ENCODE data around the gene PCGF1.

PCGF1 gene

DNA sequence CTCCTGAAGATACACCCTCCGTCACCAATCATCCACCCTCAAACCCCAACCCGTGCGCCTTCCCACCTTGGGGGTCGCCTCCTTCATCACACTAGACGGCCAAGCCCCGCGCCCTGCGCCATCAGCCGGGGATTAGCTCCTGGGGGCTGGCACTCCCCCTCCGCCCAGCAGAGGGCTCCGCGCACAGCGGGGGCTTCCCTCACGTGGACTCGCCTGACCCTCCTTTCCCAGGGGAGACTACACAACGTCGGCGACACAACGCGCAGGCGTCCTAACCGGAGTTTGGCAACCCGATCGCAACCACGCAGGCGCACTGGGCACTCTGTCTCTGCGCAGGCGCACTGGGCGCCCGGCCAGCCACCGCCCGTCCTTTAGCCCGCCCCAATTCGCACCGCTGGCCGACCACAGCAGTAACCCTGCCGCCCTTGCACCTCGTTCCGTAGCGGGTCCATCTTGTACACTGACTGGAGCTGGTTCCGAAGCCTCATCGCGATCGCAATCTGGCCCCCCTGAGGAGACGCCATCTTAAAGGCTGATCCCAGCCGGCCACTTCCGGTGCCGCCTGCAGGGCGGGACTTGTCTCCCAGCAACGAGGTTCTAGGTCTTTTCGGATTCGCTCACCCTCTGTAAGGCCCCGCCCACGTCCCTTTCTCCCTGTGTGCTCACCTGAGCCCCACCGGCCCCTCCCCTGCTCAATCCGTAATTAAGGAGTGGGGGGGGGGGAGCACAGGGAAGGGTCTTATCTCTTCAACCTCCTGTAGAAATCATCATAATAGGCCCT is at the start of gene PCGF1:
Gene PCGF1 (minus strand): TSS at position 551 of the 781 bp plus-strand sequence. CDS start 27 bp downstream, at position 524.
- DNase-seq: peak; percentile 98

DNA sequence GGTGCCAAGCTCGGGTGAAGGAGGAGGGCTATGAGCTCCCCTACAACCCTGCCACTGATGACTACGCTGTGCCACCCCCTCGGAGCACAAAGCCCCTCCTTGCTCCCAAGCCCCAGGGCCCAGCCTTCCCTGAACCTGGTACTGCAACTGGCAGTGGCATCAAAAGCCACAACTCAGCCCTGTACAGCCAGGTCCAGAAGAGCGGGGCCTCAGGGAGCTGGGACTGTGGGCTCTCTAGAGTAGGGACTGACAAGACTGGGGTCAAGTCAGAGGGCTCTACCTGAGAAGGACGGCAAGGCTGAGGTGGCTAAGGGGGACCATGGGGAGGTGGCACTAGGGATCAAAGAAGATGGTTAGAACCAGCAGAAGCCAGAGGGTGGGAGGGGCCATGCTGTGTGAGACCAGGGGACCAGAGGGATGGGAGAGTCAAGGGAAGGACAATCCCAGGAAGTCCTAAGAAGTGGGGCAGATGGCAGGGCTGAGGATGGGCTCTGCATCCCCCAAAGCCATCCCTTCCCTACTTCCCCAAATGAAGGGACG is 49.4 kb upstream of the PCGF1 start:
- no peak for DNase-seq

DNA sequence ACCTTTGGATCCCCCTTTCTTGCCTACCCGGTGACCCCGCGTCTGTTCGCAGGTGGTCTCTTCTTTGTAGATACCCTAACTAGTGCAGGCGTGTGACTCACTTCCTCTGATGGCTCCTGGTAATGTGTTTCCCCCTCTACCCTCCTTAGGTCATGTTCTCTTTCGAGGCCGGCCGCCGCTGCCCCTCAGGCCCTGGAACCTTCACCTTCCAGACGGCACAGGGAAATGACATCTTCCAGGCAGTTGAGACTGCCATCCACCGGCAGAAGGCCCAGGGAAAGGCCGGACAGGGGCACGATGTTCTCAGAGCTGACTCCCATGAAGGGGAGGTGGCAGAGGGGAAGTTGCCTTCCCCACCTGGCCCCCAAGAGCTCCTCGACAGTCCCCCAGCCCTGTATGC is 48.7 kb upstream of the PCGF1 start:
- no peak for DNase-seq

DNA sequence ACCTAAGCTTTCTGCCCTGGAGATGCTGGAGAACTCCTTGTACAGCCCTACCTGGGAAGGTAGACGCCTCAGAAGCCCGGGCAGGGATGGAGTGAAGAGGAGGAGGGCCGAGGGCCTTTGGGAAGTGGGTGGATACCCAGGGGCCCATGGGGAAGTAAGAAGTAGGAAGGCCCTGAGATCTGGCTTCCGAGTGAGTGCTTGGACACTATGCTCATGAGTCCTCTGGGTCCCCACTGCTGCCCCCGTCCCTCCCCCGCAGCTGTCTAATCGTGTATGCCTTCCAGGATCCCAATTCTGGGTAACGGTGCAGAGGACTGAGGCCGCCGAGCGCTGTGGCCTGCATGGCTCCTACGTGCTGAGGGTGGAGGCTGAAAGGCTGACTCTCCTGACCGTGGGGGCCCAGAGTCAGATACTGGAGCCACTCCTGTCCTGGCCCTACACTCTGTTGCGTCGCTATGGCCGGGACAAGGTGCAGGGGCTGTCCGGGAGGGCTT is 48.2 kb upstream of the PCGF1 start:
- no peak for DNase-seq

DNA sequence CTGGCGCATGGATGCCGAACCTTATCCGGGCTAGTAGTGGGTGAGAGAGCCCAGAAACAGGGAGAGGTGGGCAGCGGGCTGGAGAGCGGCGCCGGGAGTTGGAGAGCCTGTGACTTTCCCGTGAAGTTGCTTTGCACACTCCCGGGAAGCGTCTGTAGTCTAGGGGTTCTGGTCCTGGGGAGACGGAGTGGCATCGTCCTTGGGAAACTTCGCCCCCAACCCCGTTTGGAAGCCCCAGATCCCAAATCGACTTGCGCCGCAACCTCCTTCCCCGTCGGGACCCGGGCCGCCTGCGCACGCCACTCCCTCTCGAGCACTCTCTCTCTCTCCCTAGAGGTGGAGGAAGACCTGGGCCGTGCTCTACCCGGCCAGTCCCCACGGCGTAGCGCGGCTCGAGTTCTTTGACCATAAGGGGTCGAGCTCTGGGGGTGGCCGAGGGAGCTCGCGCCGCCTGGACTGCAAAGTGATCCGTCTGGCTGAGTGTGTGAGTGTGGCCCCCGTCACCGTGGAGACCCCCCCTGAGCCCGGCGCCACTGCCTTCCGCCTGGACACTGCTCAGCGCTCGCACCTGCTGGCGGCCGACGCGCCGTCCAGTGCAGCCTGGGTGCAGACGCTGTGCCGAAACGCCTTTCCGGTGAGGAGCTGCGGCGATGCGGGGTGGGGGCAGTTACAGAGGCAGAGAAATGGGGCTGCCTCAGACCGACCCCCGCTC is 47.5 kb upstream of the PCGF1 start:
- peak; percentile 22 for DNase-seq

DNA sequence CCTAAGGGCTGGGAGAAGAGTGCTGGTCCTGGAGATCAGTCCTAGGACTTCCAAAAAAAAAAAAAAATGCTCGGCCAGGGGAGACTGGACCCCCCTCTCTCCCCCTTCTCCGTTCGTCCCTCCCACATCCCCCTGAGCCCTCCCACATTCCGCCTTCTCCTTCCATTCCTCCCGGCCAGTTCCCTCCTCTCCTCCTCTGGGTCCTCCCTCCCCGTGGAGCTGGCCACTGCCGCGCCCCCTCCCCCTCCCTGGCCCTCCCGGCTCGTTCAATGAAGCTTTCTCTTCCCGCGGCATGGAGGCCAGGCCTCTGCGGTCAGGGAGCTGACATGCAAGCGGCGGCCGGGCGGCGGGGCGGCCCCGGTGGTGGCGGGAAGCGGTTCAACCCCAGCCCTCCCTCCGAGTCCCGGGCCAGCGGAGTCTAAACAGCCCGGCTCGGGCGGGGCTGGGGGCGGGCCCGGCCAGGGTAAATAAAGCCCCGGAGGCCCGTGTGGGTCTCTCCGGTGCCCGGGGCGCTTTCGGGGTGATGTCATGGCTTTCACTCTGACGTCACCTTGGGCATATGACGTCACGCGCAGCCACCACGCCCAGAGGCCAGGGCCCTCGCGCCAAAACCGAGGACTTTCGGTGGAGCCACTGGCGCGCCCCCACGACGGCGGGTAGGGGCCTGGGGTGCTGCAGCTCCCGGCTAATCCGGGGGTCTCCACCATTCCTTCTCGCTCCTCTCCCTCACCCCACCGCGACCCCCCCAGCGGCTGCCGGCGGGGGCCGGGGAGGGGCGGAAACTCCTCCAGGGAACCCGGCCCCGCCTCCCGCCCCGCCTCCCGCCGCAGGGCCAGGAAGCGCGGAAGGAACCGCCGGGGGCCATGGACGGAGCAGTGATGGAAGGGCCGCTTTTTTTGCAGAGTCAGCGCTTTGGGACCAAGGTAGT is 46.7 kb upstream of the PCGF1 start, which contains the start of the genes DOK1 and LOXL3:
Gene DOK1 (plus strand): TSS at position 829 of the 928 bp plus-strand sequence. CDS start 35 bp downstream, at position 864.
Gene LOXL3 (minus strand): TSS at position 51 of the 928 bp plus-strand sequence. CDS start 1,308 bp downstream, outside the sequence.
- DNase-seq: peak; percentile 75

DNA sequence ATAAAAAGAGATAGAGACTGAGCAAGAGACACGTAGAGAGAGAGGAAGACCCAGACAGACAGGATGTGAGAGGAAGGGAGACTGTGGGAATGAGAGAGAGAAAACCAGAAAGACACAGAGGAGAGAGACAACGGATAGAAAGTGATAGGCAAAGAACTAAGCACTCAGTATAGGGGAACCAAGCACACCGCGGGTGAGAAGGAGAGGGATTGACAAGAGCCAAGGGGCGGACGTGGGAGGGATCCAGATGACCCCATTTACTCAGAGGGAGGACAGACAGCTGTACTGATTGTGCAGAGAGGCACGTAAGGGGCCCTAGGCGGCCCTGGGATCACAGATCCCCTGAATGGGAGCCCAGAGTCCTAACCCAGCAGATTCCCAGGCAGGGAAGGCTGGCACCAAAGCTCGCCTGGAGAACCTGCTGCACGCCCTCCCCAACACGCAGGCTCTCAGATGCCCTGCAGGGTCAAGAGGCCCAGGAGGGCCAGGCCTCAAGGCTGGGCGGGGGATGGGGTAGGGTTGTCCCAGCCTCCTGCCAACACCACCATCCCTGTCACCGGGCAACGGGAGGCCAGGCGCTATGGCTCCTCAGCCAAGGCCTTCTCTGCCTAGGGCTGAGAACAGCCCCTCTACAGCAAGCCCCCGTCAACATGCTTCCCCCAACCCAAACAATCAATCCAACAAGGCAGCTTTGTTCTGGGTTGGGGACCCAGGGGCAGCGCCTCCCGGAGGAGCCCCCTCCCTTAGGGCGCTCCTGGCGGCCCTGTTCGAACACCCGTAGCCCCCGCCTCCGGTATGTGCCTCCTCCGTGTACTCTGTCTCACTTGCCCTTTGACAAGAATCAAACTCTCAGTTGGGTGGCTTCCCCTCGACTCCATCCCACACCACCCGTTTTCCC is 45.7 kb upstream of the PCGF1 start:
- DNase-seq: no peak

DNA sequence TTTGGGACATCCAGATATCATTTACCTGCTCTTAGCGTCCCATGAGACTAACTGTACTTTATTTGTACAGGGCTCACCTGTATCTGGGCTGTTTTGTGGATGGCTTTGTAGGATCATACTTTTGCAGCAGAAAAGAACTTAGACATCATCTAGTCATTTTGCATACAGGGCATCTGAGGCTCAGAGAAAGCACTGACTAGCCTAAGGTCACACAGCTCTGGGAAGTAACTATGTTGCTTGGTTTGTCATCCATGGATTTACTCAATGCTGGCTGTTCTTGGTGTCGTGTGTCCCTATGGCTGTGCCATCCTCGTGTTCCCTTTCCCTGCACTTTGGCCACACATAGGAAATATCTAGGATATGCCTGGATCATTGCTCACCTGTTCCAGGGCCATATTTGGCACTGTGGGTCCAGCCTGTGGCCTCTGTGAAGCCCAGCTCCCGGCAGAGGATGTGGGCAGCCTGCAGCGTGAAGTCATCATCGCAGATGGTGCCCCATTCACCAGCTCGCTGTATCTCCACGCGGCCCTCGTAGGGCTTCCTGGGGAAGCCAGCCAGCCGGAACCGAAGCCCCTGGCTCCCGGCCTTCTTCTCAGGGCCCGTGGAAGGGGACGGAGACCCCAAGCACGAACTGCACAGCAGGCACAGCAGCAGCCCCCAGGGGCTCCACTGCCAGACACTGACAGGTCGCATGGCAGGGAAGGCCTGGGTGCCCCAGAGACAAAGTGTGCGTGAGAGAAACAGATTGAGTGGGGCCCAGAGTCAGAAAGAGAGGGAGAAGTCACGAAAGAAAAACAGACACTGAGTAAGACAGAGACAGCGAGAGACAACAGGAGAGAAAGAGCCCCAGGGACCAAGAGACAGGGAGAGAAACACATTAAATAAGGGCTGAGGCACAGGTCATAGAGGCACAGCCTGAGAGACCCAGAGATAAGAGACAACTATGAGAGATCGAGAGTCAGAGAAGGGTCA is 44.7 kb upstream of the PCGF1 start:
- DNase-seq: no peak

DNA sequence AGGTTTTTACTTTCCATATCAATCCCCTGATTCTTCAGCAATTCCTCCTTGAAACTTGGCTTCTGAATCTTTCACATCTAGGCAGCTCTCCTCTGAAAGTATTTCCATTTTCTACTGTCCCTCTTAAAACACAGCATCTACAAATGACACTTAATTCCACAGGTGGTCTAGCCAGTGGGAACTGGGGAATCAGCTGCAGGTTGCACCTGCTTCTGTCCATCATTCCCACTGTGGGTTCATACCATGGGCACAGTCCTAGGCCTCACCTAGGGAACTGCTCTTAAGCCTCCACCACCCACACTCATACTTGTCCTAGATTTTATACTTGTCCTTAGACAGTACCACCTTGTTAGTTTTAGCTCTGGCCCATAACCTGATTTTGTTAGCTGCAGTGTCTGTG is 44.0 kb upstream of the PCGF1 start:
- DNase-seq: no peak

DNA sequence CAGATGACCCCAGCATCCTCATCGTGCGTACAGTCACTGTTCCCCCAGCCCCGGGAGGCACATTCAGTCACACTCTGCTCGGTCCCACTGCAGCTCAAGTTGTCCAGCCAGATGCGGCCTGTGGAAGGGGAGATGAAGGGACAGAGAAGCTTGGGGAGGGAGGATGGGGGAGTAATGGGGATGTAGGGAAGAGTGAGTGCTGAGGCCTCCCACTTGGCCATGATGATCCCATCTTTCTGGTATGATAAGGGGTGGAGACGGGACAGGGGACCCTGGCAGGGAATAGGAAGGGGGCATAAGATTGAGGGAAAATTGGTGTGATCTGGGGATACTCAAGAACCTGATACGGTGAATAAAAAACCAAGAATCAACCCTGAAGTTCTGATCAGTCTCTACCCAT is 42.7 kb upstream of the PCGF1 start:
- DNase-seq: no peak

DNA sequence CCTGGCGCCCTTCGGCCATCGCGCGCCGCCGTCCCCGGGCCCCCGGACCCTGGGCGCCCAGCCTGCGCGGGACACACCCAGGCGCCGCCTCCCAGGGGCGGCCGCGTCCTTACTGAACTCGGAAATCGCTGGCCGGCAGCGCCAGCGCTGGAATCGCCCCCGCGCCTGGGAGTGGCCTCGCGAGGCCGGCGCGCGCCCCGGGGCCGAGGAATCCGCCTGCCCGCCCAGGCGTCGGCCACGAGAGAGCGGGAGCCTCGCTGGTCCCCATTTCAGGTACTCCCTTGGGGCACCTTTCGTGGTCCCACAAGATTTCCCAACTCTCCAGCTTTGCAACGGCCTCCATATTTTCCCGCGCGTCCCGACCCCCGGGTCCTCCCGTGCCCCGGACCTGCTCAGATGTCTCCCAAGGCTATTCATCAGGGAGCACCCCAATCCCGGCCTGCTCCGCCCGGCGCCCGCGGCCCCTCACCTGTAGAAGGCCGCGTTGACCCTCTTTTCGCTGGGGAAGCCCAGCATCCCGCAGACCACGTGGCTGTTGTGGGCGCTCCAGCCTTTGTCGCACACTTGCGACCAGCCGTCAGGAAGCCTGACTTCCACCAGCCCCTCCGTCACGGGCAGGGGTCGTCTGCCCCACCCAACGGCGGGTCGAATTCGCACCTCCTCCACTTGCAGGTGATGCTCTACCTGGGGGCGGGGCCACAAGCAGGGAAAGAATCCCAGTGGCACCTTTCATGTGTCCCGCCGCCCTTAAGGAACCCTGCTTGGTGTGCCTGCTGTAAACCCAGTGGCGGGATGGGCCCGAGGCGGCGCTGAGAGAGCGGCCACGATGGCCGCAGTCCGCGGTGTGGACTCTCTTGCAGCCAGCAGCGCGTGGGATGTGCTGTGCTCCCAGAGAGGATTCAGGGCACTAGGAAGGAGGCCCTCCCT is 41.7 kb upstream of the PCGF1 start:
- no peak for DNase-seq

DNA sequence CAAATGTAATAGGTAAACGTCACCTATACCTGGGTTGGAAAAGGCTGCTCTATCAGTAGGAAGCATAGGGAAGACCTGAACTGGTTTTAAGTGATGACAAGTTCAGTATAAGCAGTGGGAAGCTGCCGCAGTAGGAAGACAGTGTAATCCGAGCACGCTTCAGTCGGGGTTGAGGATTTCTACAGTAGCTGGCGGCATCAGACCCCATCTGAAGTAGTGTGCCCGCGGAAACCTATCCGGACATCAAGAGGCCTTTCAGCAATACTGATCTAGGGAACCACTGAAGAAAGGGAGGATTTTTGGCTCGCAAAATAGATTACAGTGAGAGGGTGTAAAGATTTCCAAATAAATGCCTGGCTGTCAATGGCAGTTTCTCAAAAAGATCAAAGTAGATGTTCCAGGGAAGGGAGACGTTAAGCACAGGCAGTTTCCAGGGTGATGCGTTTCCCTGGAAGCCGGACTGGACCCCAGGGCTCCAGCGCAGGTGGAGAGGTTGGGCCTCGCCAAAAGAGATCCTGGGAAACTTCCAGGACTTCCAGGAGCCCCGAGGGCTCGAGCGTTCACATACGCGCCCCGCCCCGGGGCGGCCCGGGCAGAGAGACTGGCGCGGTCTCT is 40.9 kb upstream of the PCGF1 start:
- DNase-seq: no peak

DNA sequence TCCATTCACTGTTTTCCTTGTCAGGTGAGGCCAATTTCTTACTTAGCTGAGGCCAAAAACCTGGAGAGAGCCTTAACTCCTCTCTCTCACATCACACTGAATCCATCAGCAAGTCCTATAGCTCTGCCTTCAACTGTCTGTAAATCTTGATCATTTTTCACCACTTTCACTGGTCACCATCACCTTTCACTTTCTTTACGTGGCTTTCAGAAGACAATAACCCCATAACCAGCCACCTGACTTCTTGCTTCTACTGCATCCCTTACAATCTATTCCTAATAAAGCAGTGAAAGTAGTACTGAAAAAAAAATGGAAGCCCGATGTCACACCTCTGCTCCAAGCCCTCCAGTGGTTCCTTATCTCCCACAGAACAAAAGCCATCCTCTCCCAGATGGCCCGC is 38.5 kb upstream of the PCGF1 start:
- no peak for DNase-seq

DNA sequence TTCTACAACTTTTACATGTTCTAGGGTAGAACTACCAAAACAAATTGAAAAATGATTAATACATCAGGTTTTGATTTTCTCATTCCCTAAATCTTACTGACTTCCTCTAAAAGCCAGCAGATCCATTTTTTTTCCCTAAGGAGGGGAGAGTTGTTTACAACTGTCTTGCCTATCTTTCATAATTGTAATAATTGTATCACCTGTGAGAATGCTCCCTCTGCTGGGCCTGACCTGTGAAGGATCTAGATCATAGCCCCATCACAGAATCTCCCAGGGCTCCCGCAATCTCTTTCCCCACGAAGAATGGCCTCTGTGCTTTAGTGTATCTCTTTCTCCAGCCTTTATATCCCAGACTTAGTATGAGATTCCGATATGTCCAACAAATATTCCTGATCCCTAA is 37.1 kb upstream of the PCGF1 start:
- peak; percentile 11 for DNase-seq

DNA sequence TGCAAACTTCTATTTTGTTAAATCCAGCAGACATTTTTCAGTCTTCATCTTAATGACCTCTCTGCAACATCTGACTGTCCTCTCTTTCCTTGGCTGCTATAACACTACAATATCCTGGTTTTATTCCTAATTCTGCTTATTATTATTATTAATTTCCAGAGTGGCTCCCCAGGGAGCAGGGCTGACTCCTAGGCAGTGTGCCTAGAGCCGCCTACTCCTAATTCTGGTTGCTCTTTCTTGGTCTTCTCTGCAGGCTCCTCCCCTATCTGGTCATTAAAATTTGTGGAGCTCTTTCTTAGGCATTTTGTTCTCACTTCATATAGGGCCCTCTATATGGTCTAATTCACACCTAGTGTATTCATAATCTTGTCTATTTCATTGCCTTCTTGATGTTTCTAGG is 35.5 kb upstream of the PCGF1 start:
- no peak for DNase-seq

DNA sequence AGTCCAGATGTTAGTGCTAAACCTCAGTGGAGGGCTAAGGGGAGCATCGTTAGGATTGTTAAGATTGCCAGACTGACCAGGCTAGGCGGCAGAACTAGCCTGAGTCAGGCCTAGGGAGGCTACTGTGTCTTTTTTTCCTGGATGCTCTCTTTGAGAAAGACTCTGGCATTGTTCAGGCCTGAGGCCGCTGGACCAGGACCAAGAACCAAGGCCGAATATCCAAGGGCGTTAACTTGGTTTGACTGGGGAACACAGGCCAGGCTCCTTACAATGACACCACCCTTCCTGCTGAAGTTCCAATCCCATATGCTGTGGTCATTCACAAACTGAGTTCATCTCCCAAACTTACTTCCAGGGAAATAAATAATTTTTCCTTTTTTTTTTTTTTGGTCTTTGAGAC is 32.8 kb upstream of the PCGF1 start:
- DNase-seq: no peak

DNA sequence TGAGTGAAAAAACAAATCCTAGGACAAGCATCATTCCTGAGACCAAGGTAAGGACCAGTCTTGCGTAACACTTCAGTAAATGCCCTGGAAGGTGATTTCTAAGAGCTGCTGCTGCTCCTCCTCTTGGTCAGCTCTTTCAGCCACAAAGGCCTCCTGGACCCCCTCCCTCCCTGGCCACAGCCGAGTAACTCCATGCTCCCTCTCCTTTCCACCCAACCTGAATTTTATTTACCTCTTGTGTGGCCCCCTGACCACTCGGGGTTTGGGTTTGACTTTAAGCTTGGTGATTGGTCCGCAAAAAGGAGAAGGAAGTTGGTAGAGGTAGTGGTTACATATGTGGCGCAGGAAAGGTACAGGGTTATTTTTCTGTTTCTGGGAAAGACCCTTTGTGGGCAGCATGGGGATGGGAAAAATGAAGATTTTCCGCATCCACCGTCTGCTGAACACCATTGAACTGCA is 31.4 kb upstream of the PCGF1 start:
- DNase-seq: no peak

DNA sequence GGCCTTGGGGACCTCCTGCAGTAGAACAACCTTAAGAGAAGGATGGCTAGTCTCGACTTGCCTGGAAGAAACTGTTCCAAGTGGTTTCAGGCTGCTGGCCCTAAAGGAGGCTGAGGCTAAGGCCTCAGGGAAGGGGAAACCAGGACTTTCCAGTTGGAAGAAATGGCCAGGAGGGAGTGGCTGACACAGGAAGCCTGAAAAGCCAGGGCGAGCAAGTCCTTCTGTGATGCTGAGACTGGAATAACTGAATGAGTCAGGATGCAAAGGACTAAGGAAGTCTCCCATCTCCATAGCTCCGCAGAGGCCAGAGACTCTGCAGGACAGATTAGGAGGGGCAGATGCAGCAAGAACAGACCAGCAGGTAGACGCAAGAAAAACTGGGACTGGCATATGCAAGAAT is 29.6 kb upstream of the PCGF1 start:
- no peak for DNase-seq

Measured in CD4-positive, alpha-beta T cell treated with Interleukin-4 for 4 hours (primary cell).